8988T (cell line): ENCODE measurements around the gene DCK.

ENCODE experiments used
- DNase-seq: peaks from one replicate; pipeline ENCODE4 v3.0.0; 2011

Gene DCK

GRCh38 chr4:71065991-71066510, 72.6 kb downstream of the DCK start:
- DNase-seq, result no peak

GRCh38 chr4:71066737-71067716, 73.6 kb downstream of the DCK start:
- DNase-seq, result no peak

GRCh38 chr4:71069063-71069462, 75.6 kb downstream of the DCK start:
- DNase-seq, result no peak

- no peak for DNase-seq
These were observed 76.6 kb downstream of the DCK start for GRCh38 chr4:71070015-71070414.

GRCh38 chr4:71074452-71075299, 81.2 kb downstream of the DCK start:
- DNase-seq, result no peak
